Stomach (tissue), 9 donors: Measurements from ENCODE around the gene PDGFD. TPM values are rescaled to one million over a fixed set of nuclear protein-coding genes. Genes with fewer than 3 reads are reported as not detected.

Experiments
- DNase-seq, 2 donors: peaks; one replicate each; pipeline versions ENCODE4 v3.0.0 to v3.0.0-alpha.2; 2013 to 2019
- H3K27ac ChIP-seq, 5 donors: fragments of 200-600 bp in 4 of 5; sonication (generic) in 4 of 5; one replicate each; pipeline ENCODE4 v1.5.1; 2013 to 2019; ENCODE audit warnings: mild to moderate bottlenecking in 1 of 5, moderate library complexity in 1 of 5
- H3K27me3 ChIP-seq, 3 donors: fragments of 200-600 bp; sonication (generic); one replicate each; pipeline ENCODE4 v1.5.1; 2017 to 2019; ENCODE audit warnings: mixed run types in 1 of 3
- H3K36me3 ChIP-seq, 4 donors: fragments of 200-600 bp; sonication (generic); 1 replicate in 3 of 4; 2 replicates in 1 of 4; pipeline ENCODE4 v1.5.1; 2016 to 2019
- H3K4me1 ChIP-seq, 4 donors: fragments of 200-600 bp; sonication (generic); one replicate each; pipeline ENCODE4 v1.5.1; 2016 to 2019
- H3K4me3 ChIP-seq, 4 donors: fragments of 200-600 bp; sonication (generic) in 3 of 4; one replicate each; pipeline ENCODE4 v1.5.1; 2016 to 2019; ENCODE audit warnings: mild to moderate bottlenecking in 1 of 4
- H3K9me3 ChIP-seq, 4 donors: fragments of 200-600 bp; sonication (generic); one replicate each; pipeline ENCODE4 v1.5.1; 2016 to 2019
- CTCF ChIP-seq, 7 experiments: fragments of 450-650 bp in 4 of 7; fragments of 200-600 bp in 3 of 7; sonication (generic) in 3 of 7; IDR thresholded peaks; one replicate each; pipeline ENCODE4 v1.5.1; 2016 to 2019; ENCODE audit warnings: antibody characterized with exemption in 7 of 7, control low read depth in 2 of 7, mild to moderate bottlenecking in 1 of 7
- EP300 ChIP-seq: sonication (generic); formaldehyde crosslinking; IDR thresholded peaks from one replicate; pipeline ENCODE4 v1.6.1; 2017; ENCODE audit warnings: antibody characterized with exemption
- POLR2A ChIP-seq, 4 donors: fragments of 450-650 bp; IDR thresholded peaks; one replicate each; pipeline ENCODE4 v1.6.1; 2016; ENCODE audit warnings: antibody characterized with exemption in 4 of 4, control low read depth in 2 of 4, mild to moderate bottlenecking in 1 of 4, moderate library complexity in 1 of 4
- POLR2AphosphoS5 ChIP-seq, 3 donors: sonication (generic); formaldehyde crosslinking; IDR thresholded peaks; one replicate each; pipeline ENCODE4 v1.6.1; 2016; ENCODE audit warnings: antibody characterized with exemption in 3 of 3
- WGBS, 5 donors: extraction: QIAGEN DNeasy Blood & Tissue Kit in 3 of 5; methylation state at CpG; one replicate each; pipeline versions ENCODE4 v1.1.5 to v1.1.7; 2013 to 2018; 5-methylcytosine and 5-hydroxymethylcytosine counted together
- intact Hi-C: fragments of 100-400 bp; cut with DNase I; formaldehyde crosslinking; loops from one replicate; pipeline ENCODE4 v1.15.1; 2023; ENCODE audit warnings: low total_unique reads
- polyA plus RNA-seq, 3 donors: library from polyadenylated mRNA; stranded (reverse); fragments of 200-250 nt; gene quantifications; one replicate each; pipeline ENCODE4 v1.2.3, GENCODE V29; 2013
- total RNA-seq, 5 donors: library from RNA; depleted of rRNA; stranded (reverse); fragments of >200 nt; gene quantifications; one replicate each; pipeline versions ENCODE4 v1.1.0 to v1.2.3, GENCODE V29; 2014 to 2016
- donor health status: healthy with polysubstance abuse.
- donor health status: Bipolar disorder and iron deficiency.
- donor health status: healthy.

PDGFD gene
- total and polyA plus RNA-seq, 8 donors = 2.4 to 41.5 (median 9.0) TPM; not detected in 1

DNA sequence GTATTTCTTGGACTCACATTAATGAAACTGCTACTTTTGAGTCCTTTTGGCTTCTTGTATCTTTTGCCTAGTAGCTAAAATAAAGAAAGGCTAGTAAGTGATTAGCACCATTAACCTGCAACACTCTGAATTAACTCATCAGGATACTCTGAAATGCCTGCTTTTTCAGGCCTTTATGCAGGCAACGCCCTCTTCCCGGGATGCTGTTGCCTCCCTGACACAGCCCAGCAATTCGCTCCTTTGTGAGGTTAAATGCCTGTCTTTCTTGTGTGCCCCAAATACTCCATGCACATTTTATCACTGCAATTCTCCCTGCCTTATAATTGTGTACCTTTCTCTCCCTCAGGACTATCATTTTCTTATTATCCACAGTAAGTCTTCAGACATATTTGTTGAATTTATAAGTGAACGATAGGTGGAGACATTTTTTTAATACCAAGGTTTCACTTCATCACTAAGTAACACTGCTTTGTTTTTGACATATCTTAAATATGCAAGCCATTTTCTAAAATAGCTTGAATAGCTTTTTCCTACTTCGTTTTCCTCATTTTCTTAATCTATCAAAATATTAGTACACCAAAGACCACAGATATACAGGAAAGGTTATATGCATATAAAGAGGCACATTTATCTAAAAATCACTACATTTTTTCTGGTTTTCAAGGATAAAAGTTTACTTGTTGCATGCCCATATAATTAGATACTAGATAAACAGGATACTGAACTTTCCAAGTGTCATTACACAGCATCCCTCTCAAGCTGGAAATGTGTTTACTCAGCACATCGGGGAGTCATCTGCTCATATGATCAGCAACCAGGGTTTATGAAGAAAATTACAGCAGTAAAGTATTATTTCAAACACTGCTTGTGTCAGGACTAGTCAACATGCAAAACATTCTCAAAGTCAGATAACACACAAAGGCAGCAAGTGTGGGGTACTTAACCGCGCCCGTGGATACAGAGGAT lies 176.0 kb downstream of the PDGFD start:
- Histone ChIP-seq H3K27me3 (no peaks in the 10 kb centered on the region), H3K4me3 (no peak overlapping the region), H3K4me1 (no peaks in the 10 kb centered on the region), H3K9me3 (no peaks in the 10 kb centered on the region), H3K27ac (no peak overlapping the region), H3K36me3 (no peaks in the 10 kb centered on the region)
- no peak for DNase-seq
- 73 to 82% (median 76%) methylated on average over 9 of the region's 9 CpGs for WGBS, 5 donors
- intact Hi-C loops = no loop called here
- TF ChIP-seq EP300 (no peak), POLR2AphosphoS5 (IDR thresholded peaks at IDR 0.05) (no peak), CTCF (IDR thresholded peaks at IDR 0.05) (no peak)

GRCh38 chr11:103985041-103985440 lies 178.9 kb downstream of the PDGFD start:
- Histone ChIP-seq H3K9me3 (no peaks in the 10 kb centered on the region), H3K4me1 (no peaks in the 10 kb centered on the region), H3K4me3 (no peak overlapping the region), H3K36me3 (no peaks in the 10 kb centered on the region), H3K27me3 (no peaks in the 10 kb centered on the region), H3K27ac (no peak overlapping the region)
- WGBS, 5 donors = 90 to 100% (median 93%) methylated on average over 1 of the region's 1 CpG
- intact Hi-C loops = no loop called here
- TF ChIP-seq CTCF (IDR thresholded peaks at IDR 0.05) (no peak), POLR2AphosphoS5 (IDR thresholded peaks at IDR 0.05) (no peak), EP300 (no peak), POLR2A (IDR thresholded peaks at IDR 0.05) (no peak)
- DNase-seq = no peak

GRCh38 chr11:103980108-103980507 lies 183.8 kb downstream of the PDGFD start:
- H3K4me1 ChIP-seq = no peaks in the 10 kb centered on the region
- intact Hi-C loops = no loop called here
- no peak overlapping the region for H3K27ac ChIP-seq
- DNase-seq = no peak
- no peaks in the 10 kb centered on the region for H3K9me3 ChIP-seq
- H3K4me3 ChIP-seq = no peak overlapping the region
- TF ChIP-seq POLR2A (IDR thresholded peaks at IDR 0.05) (no peak), POLR2AphosphoS5 (IDR thresholded peaks at IDR 0.05) (no peak), EP300 (no peak), CTCF (IDR thresholded peaks at IDR 0.05) (no peak)
- H3K36me3 ChIP-seq = no peaks in the 10 kb centered on the region
- WGBS, 5 donors = 82 to 94% (median 86%) methylated on average over 1 of the region's 1 CpG
- H3K27me3 ChIP-seq = no peaks in the 10 kb centered on the region

DNA sequence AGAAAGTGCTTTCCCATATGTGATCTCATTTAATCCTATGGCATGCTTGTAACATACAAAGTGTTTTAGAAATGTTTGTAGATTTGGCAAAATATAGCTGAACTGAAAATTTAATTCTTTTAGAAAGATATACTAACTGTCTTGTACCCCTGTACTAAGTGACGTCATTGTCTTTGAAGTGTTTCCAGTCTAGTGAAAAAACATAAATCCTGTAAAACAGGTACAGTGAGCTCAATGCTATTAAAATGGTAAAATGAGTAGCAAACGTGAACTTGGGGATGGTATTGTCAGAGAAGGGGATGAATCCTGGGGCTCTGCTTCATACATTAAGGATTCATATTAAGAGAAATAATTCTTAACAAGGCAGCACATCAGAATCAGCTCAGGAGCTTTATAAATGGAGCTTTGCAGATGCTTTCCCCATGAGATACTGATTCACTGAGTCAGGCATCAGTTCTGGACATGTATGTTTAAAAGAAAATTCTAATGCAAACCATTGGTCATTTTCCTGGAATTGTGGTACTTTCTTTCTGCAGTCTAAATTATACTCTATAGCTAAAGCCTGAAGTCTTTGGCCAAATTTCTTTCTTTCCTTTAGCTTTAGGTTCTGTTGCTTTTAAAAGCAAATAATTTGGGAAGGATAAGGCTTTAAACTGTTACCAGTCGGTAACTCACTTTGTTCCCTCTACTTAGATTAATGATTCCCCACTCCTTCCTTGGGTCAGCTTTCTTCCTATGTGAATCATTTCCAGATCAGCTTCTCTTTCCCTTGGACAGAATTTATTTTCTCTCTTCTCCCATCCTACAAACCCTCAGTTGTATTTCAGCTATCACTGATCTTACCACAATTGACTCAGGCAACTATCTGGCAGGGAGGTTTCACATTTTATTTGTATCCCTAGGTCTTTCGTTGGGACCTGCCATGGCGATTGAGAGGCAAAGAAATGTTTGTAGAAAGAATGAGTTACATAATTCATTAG lies 185.0 kb downstream of the PDGFD start:
- no peak for TF ChIP-seq CTCF (IDR thresholded peaks at IDR 0.05)
- no peak for TF ChIP-seq POLR2AphosphoS5 (IDR thresholded peaks at IDR 0.05)
- no peak for TF ChIP-seq POLR2A (IDR thresholded peaks at IDR 0.05)
- TF ChIP-seq EP300 = no peak
- intact Hi-C loops = no loop called here
- H3K27me3 ChIP-seq = no peaks in the 10 kb centered on the region
- no peak overlapping the region for H3K4me3 ChIP-seq
- WGBS, 5 donors = 75 to 85% (median 79%) methylated on average over 5 of the region's 5 CpGs
- no peak overlapping the region for H3K27ac ChIP-seq
- no peak for DNase-seq
- H3K9me3 ChIP-seq = no peaks in the 10 kb centered on the region
- H3K4me1 ChIP-seq = no peaks in the 10 kb centered on the region
- no peaks in the 10 kb centered on the region for H3K36me3 ChIP-seq
